HG02852 (cell line): ENCODE data around the gene SLC25A19.

ENCODE experiments used
- ATAC-seq: cut with Tn5 transposase; IDR thresholded peaks from one replicate; pipeline ENCODE4 v1.9.1; 2021; ENCODE audit warnings: mild to moderate bottlenecking, moderate library complexity; ENCODE audit not compliant: unreplicated experiment

SLC25A19 gene

DNA sequence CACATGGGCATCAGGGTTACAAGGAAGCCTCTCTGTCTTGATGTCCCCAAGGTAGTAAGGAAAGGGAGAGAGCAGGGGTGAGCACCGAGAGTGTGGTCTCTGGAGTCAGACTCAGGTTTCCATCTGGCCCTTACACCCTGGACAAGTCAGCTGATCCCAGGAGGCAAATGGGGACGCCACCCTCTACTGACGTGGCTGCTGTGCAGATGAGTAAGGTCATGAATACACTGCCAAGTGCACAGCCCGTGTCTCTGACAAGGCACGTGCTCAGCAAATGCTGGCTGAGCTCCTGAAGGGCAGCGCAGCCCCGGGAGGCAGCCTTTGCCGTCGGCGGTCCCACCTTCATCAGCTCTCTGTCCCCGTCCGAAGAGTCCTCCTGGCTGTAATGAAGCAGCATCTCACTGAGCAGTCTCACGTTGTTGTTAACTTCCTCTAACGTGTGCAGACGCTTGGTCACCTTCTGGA is 47.2 kb downstream of the SLC25A19 start:
- no peak for ATAC-seq

- no peak for ATAC-seq
These were observed 47.7 kb downstream of the SLC25A19 start for GRCh38 chr17:75241502-75241901.

DNA sequence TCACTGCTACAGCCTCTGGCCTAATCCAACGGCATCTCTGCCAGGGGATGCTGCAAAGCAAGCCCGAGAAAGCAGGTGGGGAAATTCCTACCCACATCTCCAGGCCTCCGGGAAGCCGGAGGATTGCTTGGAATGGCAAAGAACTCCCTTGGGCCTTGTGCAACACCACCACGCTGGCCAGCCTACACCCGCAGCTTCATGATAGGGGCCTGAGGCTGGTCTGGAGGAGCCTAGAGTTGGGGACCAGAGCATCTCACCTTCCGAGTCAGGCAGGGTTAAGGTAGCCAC is 48.1 kb downstream of the SLC25A19 start:
- no peak for ATAC-seq

DNA sequence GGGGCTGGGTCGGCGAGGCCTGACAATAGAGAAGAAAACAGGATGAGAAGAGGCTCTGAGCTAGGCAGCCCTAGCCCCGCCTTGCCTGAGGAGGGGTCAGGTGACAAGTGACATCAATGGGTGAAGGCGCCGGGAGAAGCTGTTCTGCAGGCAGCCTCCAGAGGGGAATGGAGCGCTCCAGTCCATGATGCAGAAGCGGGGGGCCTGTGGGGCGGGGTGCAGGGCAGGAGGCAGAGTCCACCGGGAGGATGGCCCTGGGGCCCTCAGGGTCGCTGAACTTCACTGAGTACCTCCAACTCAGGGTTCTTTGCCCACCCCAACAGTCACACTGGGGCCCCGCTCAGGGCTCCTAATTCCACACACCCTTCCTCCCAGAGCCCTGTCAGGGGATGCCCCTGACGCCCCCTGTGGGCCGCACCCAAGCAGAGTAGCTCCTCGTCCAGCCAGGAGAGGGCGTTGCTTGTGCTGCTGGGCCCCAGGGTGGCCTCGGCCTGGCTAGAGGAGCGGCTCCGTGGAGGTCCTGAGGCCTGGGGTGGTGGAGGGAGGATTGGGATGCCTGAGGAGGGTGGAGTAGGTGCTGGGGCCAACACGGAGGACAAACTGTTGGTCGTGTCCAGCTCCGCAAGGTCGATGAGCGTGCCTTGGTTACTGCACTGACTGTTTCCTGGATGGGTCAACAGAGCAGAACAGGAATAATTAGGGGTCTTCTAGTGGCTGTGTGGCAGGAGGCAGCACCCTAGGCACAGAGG is 48.7 kb downstream of the SLC25A19 start:
- no peak for ATAC-seq

GRCh38 chr17:75239778-75240393 is 49.3 kb downstream of the SLC25A19 start:
- ATAC-seq, result no peak

GRCh38 chr17:75239214-75239613 is 50.0 kb downstream of the SLC25A19 start:
- ATAC-seq, result no peak

DNA sequence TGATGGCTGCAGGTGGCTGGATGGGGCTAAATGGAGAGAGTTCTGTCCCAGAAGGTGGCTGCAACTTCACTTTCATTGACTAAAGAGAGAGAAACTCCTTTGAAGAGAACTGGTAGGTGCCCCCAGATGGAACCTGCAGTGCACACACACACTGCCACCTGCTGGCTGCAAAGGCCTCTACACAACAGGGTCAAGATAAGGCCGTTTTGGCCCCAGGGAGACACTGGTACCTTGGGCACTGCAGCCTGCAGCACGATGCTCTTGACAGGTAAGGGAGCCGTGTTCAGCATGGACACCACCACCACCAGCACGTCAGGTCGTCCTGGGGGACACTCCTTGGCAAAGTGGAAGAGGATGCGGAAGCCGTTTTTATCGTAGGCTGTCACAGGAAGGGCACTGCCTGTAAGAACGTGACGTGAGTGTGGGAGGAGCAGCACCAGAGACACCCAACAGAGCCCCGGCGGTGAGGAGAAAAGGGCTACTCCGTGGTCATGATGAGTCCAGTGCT is 50.5 kb downstream of the SLC25A19 start:
- no peak for ATAC-seq

- no peak for ATAC-seq
These were observed 51.1 kb downstream of the SLC25A19 start for GRCh38 chr17:75238020-75238580.

- ATAC-seq, result no peak
These were observed 51.9 kb downstream of the SLC25A19 start for GRCh38 chr17:75237100-75238014.

- no peak for ATAC-seq
These were observed 56.4 kb downstream of the SLC25A19 start for GRCh38 chr17:75232786-75233185.

DNA sequence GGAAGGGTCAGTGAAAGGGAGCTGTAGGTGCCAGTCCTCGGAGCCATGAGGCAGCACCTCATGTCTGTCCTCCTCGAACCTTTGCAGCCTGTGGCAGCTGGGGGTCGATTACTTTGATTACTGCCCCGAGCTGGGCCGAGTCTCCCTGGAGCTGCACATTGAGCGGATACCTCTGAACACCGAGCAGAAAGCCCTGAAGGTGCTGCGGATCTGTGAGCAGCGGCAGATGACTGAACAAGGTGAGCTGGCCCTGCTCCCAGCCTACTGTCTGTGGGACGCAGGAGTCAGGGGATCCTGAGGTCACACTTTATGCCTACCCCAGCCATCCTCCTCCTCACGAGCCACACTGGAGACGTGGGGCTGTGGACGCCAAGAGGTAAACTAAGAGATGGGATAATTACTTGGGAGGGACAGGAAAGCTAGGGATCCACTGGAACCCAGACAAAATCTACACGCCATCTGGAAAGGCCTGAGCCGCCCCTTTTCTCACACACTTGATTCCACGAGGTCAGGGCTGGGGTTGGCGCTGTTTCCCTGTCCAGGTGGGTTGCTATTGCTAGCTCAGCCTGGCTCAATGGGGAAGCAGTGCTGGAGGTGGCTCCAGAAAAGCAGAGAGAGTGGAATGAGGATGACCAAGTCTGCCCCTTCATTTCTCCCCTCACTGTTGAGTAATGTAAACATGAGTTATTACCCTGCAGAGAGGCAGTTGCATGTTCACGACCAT is 57.3 kb downstream of the SLC25A19 start:
- no peak for ATAC-seq

GRCh38 chr17:75231071-75231470 is 58.2 kb downstream of the SLC25A19 start:
- ATAC-seq, result no peak

GRCh38 chr17:75228847-75229246 is 60.4 kb downstream of the SLC25A19 start:
- ATAC-seq, result no peak

GRCh38 chr17:75228305-75228704 is 60.9 kb downstream of the SLC25A19 start:
- no peak for ATAC-seq

DNA sequence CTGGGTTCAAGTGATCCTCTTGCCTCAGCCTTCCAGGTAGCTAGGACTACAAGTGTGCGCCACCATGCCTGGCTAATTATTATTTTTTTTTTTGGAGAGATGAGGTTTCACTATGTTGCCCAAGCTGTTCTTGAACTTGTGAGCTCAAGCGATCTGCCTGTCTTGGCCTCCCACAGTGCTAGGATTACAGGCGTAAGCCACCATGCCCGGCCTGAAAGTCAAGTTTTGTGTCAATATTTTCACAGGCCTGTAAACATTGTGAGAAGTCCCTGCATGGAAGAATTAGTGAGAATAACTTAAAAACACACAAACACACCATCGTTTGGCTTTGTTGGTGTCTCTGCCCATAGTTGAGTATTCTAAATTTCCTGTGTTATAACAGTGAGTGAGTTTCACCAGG is 61.5 kb downstream of the SLC25A19 start:
- no peak for ATAC-seq

- no peak for ATAC-seq
These were observed 64.2 kb downstream of the SLC25A19 start for GRCh38 chr17:75225016-75225415.
